Mucosa of stomach (tissue), 1 donor: ENCODE measurements around the gene PLXDC2.
"Not testable (repeated sequence)": the region's sequence is repeated elsewhere in the genome, so short reads cannot be mapped to it uniquely, and the experiment has no call there.

Source experiments
- H3K27me3 ChIP-seq: one replicate; pipeline ENCODE4 v1.7.0; 2013; ENCODE audit warnings: mild to moderate bottlenecking, low read length; ENCODE audit not compliant: control insufficient read depth, insufficient read depth
- H3K36me3 ChIP-seq: one replicate; pipeline ENCODE4 v1.7.0; 2013; ENCODE audit warnings: low read length; ENCODE audit not compliant: control insufficient read depth, insufficient read depth
- H3K4me1 ChIP-seq: one replicate; pipeline ENCODE4 v1.7.0; 2013; ENCODE audit warnings: mild to moderate bottlenecking, low read length; ENCODE audit not compliant: control insufficient read depth, insufficient read depth
- H3K4me3 ChIP-seq: one replicate; pipeline ENCODE4 v1.7.0; 2013; ENCODE audit warnings: low read length
- H3K9ac ChIP-seq: one replicate; pipeline ENCODE4 v1.7.0; 2013; ENCODE audit warnings: mild to moderate bottlenecking, low read length, moderate library complexity
- H3K9me3 ChIP-seq: one replicate; pipeline ENCODE4 v1.7.0; 2013; ENCODE audit warnings: mild to moderate bottlenecking, low read length, moderate library complexity; ENCODE audit not compliant: control insufficient read depth
- donor health status: Pancreatic carcinoma.

Gene PLXDC2

DNA sequence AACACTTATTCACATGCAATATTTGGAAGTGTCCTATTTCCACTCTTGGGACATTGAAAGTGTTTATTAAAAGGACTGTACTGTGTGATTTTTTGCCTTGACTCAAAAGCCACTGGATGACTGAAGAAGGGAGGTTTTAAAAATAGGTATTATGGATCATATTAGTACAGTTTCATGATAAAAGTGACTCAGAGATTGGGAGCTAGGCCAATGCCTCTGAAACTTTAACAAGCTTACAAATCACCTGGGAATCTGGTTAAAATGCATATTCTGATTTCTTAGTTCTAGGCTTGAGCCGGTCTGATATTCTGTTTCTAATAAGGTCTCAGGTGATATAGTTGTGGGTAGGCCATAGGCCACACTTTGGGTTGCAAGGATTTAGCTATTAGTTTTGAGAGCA is 191.2 kb downstream of the PLXDC2 start:
- no peaks in the 10 kb centered on the region for H3K36me3 ChIP-seq
- no peak overlapping the region for H3K4me3 ChIP-seq
- no peaks in the 10 kb centered on the region for H3K4me1 ChIP-seq
- no peaks in the 10 kb centered on the region for H3K9me3 ChIP-seq
- no peaks in the 10 kb centered on the region for H3K27me3 ChIP-seq
- H3K9ac ChIP-seq = no peak overlapping the region

- Histone ChIP-seq H3K9ac (no peak overlapping the region), H3K4me3 (no peak overlapping the region), H3K9me3 (no peaks in the 10 kb centered on the region), H3K27me3 (no peaks in the 10 kb centered on the region), H3K36me3 (no peaks in the 10 kb centered on the region), H3K4me1 (no peaks in the 10 kb centered on the region)
Observed at GRCh38 chr10:20013991-20014750, 197.9 kb downstream of the PLXDC2 start.

DNA sequence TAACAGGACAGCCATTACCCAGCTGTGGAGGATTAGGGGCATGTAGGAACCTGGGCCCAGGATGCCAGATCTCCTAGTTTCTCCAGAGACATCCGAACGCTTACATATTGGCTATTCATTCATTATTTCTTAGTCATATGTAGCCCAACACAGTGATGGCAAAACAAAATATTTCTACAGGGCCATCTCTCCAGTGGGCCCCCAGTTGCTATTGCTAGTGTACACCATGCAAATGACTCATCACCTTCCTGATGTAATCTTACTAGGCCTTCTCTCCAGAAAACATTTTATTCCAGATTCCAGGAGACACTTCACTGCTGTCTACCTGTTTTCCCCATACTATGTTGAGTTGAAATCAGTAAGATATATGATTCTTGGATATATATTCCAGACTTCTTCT is 201.7 kb downstream of the PLXDC2 start:
- H3K27me3 ChIP-seq = no peaks in the 10 kb centered on the region
- no peaks in the 10 kb centered on the region for H3K4me1 ChIP-seq
- no peak overlapping the region for H3K4me3 ChIP-seq
- no peaks in the 10 kb centered on the region for H3K9me3 ChIP-seq
- H3K36me3 ChIP-seq = no peaks in the 10 kb centered on the region
- no peak overlapping the region for H3K9ac ChIP-seq

DNA sequence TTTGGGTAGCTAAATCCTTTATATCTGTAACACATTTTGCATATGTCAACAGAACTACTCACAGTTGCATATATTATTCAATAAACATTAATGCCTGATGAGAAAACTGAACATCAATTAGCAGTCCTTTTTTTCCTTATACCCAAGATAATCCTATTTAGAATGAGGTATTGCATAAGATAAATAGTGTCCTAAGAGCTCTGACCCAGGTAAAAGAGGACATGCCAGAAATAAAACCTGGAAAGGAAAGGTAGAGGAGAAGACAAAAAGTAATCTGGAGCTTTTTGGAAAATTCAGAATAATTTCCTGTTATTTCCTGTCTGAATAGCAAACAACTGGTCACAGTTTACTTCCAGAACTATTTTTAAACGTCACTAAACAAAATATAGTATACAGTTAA is 204.4 kb downstream of the PLXDC2 start:
- no peaks in the 10 kb centered on the region for H3K4me1 ChIP-seq
- H3K27me3 ChIP-seq = no peaks in the 10 kb centered on the region
- no peaks in the 10 kb centered on the region for H3K36me3 ChIP-seq
- no peaks in the 10 kb centered on the region for H3K9me3 ChIP-seq
- H3K4me3 ChIP-seq = no peak overlapping the region
- no peak overlapping the region for H3K9ac ChIP-seq

GRCh38 chr10:20029523-20029922 is 213.3 kb downstream of the PLXDC2 start:
- no peaks in the 10 kb centered on the region for H3K4me1 ChIP-seq
- no peaks in the 10 kb centered on the region for H3K36me3 ChIP-seq
- no peak overlapping the region for H3K9ac ChIP-seq
- H3K27me3 ChIP-seq = no peaks in the 10 kb centered on the region
- no peaks in the 10 kb centered on the region for H3K9me3 ChIP-seq
- no peak overlapping the region for H3K4me3 ChIP-seq

DNA sequence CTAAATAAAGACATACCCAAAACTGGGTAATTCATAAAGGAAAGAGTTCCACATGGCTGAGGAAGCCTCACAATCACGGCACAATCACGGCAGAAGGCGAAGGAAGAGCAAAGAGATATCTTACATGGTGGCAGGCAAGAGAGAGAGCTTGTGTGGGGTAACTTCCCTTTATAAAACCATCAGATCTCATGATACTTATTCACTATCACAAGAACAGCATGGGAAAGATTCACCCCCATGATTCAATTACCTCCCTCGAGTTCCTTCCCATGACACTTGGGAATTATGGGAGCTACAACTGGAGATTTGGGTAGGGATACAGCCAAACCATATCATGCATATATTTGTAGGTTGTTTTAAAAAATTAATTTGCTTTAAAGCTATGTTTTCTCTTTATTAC is 217.2 kb downstream of the PLXDC2 start:
- Histone ChIP-seq H3K9me3 (no peaks in the 10 kb centered on the region), H3K9ac (no peak overlapping the region), H3K4me1 (no peaks in the 10 kb centered on the region), H3K4me3 (no peak overlapping the region), H3K36me3 (no peaks in the 10 kb centered on the region), H3K27me3 (no peaks in the 10 kb centered on the region)

DNA sequence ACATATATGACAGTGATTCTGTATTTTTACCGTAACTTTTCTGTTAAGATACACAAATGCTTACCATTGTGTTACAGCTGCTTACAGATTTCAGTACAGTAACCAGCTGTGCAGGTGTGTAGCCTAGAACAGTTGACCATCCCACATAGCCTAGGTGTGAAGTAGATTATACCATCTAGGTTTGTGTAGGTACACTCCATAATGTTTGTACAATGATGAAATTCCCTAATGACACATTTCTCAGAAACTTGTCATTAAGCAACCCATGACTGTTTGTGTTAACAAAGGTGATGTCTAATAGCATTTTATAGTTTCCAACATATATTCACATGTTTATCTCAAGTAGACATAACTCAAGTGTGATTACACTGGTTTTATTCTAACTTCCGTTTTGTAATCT is 218.5 kb downstream of the PLXDC2 start:
- H3K9me3 ChIP-seq = no peaks in the 10 kb centered on the region
- no peaks in the 10 kb centered on the region for H3K27me3 ChIP-seq
- H3K9ac ChIP-seq = no peak overlapping the region
- H3K36me3 ChIP-seq = no peaks in the 10 kb centered on the region
- H3K4me3 ChIP-seq = no peak overlapping the region
- no peaks in the 10 kb centered on the region for H3K4me1 ChIP-seq

DNA sequence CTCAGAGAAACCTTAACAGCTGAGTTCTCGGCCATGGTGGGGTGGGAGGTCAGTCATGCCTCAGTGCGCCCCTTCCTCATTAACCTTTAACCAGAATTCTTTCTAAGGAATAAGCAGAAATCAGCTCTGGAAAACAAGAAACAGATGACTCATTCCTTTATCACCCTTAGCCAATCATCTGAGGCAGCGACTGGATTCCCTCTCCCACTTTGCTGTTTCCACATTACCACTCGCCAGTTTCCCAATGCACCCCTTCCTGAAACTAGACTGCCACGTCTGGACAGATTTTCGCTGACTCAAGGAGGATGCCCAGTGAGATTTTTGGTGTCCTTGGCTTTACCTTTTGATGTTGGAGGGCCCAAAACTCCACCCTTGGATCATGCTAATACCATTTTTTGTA is 223.8 kb downstream of the PLXDC2 start:
- H3K27me3 ChIP-seq = no peaks in the 10 kb centered on the region
- H3K36me3 ChIP-seq = no peaks in the 10 kb centered on the region
- no peak overlapping the region for H3K9ac ChIP-seq
- no peak overlapping the region for H3K4me3 ChIP-seq
- H3K4me1 ChIP-seq = no peaks in the 10 kb centered on the region
- H3K9me3 ChIP-seq = no peaks in the 10 kb centered on the region

DNA sequence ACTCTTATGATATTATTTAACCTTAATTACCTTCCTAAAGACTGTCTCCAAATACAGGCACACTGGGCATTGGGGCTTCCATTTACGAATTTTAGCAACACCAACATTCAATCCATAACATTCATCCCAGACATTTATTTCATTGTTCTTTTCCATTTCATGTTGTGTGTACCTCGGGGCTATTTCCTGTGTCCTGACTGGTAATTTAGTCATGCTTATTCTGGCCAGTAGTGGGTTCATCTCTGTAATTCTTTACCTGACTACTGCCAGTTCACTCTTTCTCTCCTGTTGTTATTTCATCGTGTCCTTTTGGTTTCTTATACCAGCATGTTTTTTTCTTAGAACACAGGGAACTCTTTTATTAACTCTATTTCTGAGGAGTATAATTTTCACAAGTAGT is 225.7 kb downstream of the PLXDC2 start:
- Histone ChIP-seq H3K4me1 (no peaks in the 10 kb centered on the region), H3K9ac (no peak overlapping the region), H3K27me3 (no peaks in the 10 kb centered on the region), H3K36me3 (no peaks in the 10 kb centered on the region), H3K9me3 (no peaks in the 10 kb centered on the region), H3K4me3 (no peak overlapping the region)

GRCh38 chr10:20045100-20045499 is 228.9 kb downstream of the PLXDC2 start:
- H3K4me3 ChIP-seq, H3K4me1 ChIP-seq, H3K9ac ChIP-seq, H3K36me3 ChIP-seq, H3K9me3 ChIP-seq, H3K27me3 ChIP-seq: not testable (repeated sequence)

DNA sequence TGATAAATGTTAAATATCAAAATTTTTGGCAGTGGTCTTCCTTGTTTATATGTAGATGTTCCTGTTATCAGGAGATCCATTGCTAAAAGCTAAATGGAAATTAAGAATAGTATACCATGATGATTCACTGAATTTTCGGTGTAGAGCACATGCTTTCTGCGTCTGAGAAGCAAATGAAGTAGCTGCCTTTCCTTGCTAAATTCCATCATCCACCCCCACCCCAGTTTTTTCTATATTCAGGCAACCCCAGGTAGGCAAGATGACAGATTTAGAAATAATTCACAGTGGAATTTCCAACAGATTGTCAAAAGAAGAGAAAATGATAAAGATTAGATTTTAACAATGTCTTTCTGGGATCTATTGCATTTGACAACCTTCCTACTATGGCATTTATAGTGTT is 231.9 kb downstream of the PLXDC2 start:
- H3K4me3 ChIP-seq = no peak overlapping the region
- no peaks in the 10 kb centered on the region for H3K36me3 ChIP-seq
- no peaks in the 10 kb centered on the region for H3K9me3 ChIP-seq
- H3K9ac ChIP-seq = no peak overlapping the region
- no peaks in the 10 kb centered on the region for H3K4me1 ChIP-seq
- no peaks in the 10 kb centered on the region for H3K27me3 ChIP-seq

DNA sequence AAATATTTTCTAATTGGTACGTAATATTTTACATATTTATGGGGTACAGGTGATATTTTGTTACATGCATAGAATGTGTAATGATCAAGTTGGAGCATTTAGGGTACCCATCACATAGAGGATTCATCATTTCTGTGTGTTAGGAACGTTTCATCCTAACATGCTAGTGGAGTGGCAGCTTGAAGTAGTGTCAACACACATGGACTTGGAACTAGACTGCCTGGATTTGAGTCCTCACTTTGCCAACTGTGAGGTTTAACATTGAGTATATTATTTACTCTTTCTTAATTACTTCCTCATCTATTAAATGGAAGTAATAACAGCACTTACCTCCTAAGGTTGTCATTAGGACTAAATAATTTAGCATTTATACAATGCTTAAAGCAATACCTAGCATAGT is 241.9 kb downstream of the PLXDC2 start:
- no peaks in the 10 kb centered on the region for H3K36me3 ChIP-seq
- H3K27me3 ChIP-seq = no peaks in the 10 kb centered on the region
- no peaks in the 10 kb centered on the region for H3K9me3 ChIP-seq
- no peaks in the 10 kb centered on the region for H3K4me1 ChIP-seq
- no peak overlapping the region for H3K9ac ChIP-seq
- H3K4me3 ChIP-seq = no peak overlapping the region
